Smooth muscle cell (in vitro differentiated cells): Measurements from ENCODE around the gene LGALSL. TPM values are rescaled to one million over a fixed set of nuclear protein-coding genes. Genes with fewer than 3 reads are reported as not detected.

ENCODE experiments used
- DNase-seq: peaks from one replicate; lab custom pipeline; 2025; ENCODE audit not compliant: unreplicated experiment; lab: John Stamatoyannopoulos, UW
- H2AFZ ChIP-seq: fragments of 200-600 bp; sonication (generic); 2 replicates; pipeline ENCODE4 v1.6.0; 2016; ENCODE audit warnings: antibody characterized with exemption, low read depth, mild to moderate bottlenecking
- H3F3A ChIP-seq: fragments of 200-600 bp; sonication (generic); 2 replicates; pipeline ENCODE4 v1.6.0; 2017; ENCODE audit warnings: antibody characterized with exemption, low read depth
- H3K27ac ChIP-seq: fragments of 200-600 bp; sonication (generic); 2 replicates; pipeline ENCODE4 v1.5.1; 2016; ENCODE audit warnings: low read depth, mild to moderate bottlenecking
- H3K27me3 ChIP-seq: fragments of 200-600 bp; sonication (generic); 2 replicates; pipeline ENCODE4 v1.6.1; 2016; ENCODE audit warnings: low read depth, mild to moderate bottlenecking
- H3K36me3 ChIP-seq: fragments of 200-600 bp; sonication (generic); 2 replicates; pipeline ENCODE4 v1.5.1; 2016; ENCODE audit warnings: low read depth
- H3K4me1 ChIP-seq: fragments of 200-600 bp; sonication (generic); 2 replicates; pipeline ENCODE4 v1.5.1; 2016; ENCODE audit warnings: low read depth
- H3K4me2 ChIP-seq: fragments of 200-600 bp; sonication (generic); 2 replicates; pipeline ENCODE4 v1.6.0; 2016; ENCODE audit warnings: mild to moderate bottlenecking
- H3K4me3 ChIP-seq: fragments of 200-600 bp; sonication (generic); 2 replicates; pipeline ENCODE4 v1.5.1; 2016; ENCODE audit warnings: mild to moderate bottlenecking
- H3K79me2 ChIP-seq: fragments of 200-600 bp; sonication (generic); 2 replicates; pipeline ENCODE4 v1.6.0; 2016; ENCODE audit warnings: low read depth, mild to moderate bottlenecking
- H3K9ac ChIP-seq: fragments of 200-600 bp; sonication (generic); 2 replicates; pipeline ENCODE4 v1.6.0; 2016; ENCODE audit warnings: low read depth
- H3K9me3 ChIP-seq: fragments of 200-600 bp; sonication (generic); replicated peaks from 2 replicates; pipeline ENCODE4 v1.5.1; 2016; ENCODE audit warnings: low read depth
- H4K20me1 ChIP-seq: fragments of 200-600 bp; sonication (generic); 2 replicates; pipeline ENCODE4 v1.6.0; 2016; ENCODE audit warnings: low read depth
- CTCF ChIP-seq: fragments of 200-600 bp; sonication (generic); IDR thresholded peaks from 2 replicates; pipeline ENCODE4 v1.5.1; 2017; ENCODE audit warnings: borderline replicate concordance, mild to moderate bottlenecking, antibody characterized with exemption; ENCODE audit not compliant: insufficient read depth, poor library complexity, severe bottlenecking
- WGBS: methylation state at CpG from one replicate; pipeline ENCODE4 v1.1.7; 2016; ENCODE audit warnings: low lambda C conversion rate; 5-methylcytosine and 5-hydroxymethylcytosine counted together
- polyA plus RNA-seq: library from polyadenylated mRNA; unstranded; fragments of >200 nt; fragmentation: Nextera tagmentation; extraction: Ambion mirVana; gene quantifications from 2 replicates; pipeline ENCODE4 v1.2.1, GENCODE V29; 2016
- total RNA-seq: library from RNA; depleted of rRNA; stranded (reverse); fragments of >200 nt; gene quantifications from 2 replicates; pipeline ENCODE4 v1.2.3, GENCODE V29; 2014

Gene LGALSL
- total and polyA plus RNA-seq, 2 experiments from 2014 or later = 8.1 to 13.9 TPM

- Histone ChIP-seq H3F3A (no peaks in the 10 kb centered on the region), H3K27me3 (no peaks in the 10 kb centered on the region), H4K20me1 (no peaks in the 10 kb centered on the region), H3K4me1 (no peaks in the 10 kb centered on the region), H3K4me2 (no peak overlapping the region), H3K79me2 (no peaks in the 10 kb centered on the region), H3K9me3 (no peaks in the 10 kb centered on the region), H3K9ac (no peak overlapping the region), H3K4me3 (no peak overlapping the region), H3K27ac (no peak overlapping the region), H2AFZ (no peak overlapping the region), H3K36me3 (no peaks in the 10 kb centered on the region)
- DNase-seq = no peak
- no peak for TF ChIP-seq CTCF
- 60% methylated on average over 5 of the region's 5 CpGs for WGBS
Measured at GRCh38 chr2:64426183-64426952, 27.6 kb upstream of the LGALSL start.

GRCh38 chr2:64434039-64434657 lies 19.8 kb upstream of the LGALSL start:
- no peak for TF ChIP-seq CTCF
- Histone ChIP-seq H3K4me2 (no peak overlapping the region), H3K79me2 (no peaks in the 10 kb centered on the region), H3K9me3 (no peaks in the 10 kb centered on the region), H3K27me3 (peaks cover 38% of the 10 kb centered on the region), H3K36me3 (no peaks in the 10 kb centered on the region), H3K4me3 (no peak overlapping the region), H3K9ac (no peak overlapping the region), H2AFZ (no peak overlapping the region), H3K4me1 (no peaks in the 10 kb centered on the region), H3F3A (no peaks in the 10 kb centered on the region), H3K27ac (no peak overlapping the region), H4K20me1 (no peaks in the 10 kb centered on the region)
- DNase-seq = no peak
- WGBS = 96% methylated on average over 4 of the region's 4 CpGs

GRCh38 chr2:64437883-64438282 lies 16.1 kb upstream of the LGALSL start:
- no peaks in the 10 kb centered on the region for H3K36me3 ChIP-seq
- no peak overlapping the region for H2AFZ ChIP-seq
- TF ChIP-seq CTCF = no peak
- H3K9me3 ChIP-seq = no peaks in the 10 kb centered on the region
- H4K20me1 ChIP-seq = no peaks in the 10 kb centered on the region
- H3F3A ChIP-seq = no peaks in the 10 kb centered on the region
- H3K4me3 ChIP-seq = no peak overlapping the region
- WGBS = 96% methylated on average over 3 of the region's 3 CpGs
- H3K4me2 ChIP-seq = no peak overlapping the region
- DNase-seq = no peak
- no peaks in the 10 kb centered on the region for H3K79me2 ChIP-seq
- H3K27me3 ChIP-seq = peaks cover 47% of the 10 kb centered on the region
- H3K9ac ChIP-seq = no peak overlapping the region
- H3K4me1 ChIP-seq = peaks cover 2% of the 10 kb centered on the region
- no peak overlapping the region for H3K27ac ChIP-seq
